Thyroid gland (tissue), 4 donors: ENCODE results near the gene PRM1.

ENCODE experiments used
- CTCF ChIP-seq, 6 experiments: fragments of 200-600 bp in 3 of 6; fragments of 450-650 bp in 3 of 6; sonication (generic) in 3 of 6; IDR thresholded peaks; one replicate each; pipeline ENCODE4 v1.5.1; 2016 to 2019; ENCODE audit warnings: antibody characterized with exemption in 6 of 6, mild to moderate bottlenecking in 2 of 6, inconsistent platforms in 1 of 6, moderate library complexity in 1 of 6
- POLR2A ChIP-seq, 2 donors: fragments of 450-650 bp; IDR thresholded peaks; one replicate each; pipeline ENCODE4 v1.6.1; 2017; ENCODE audit warnings: antibody characterized with exemption in 2 of 2, mild to moderate bottlenecking in 2 of 2, moderate library complexity in 1 of 2

GRCh38 chr16:11265124-11265523 is 16.0 kb downstream of the PRM1 start:
- no peak for TF ChIP-seq POLR2A (IDR thresholded peaks at IDR 0.05)
- no peak for TF ChIP-seq CTCF (IDR thresholded peaks at IDR 0.05)
